ENCODE results near the gene ABCG1. TPM values are rescaled to one million over a fixed set of nuclear protein-coding genes. Genes with fewer than 3 reads are reported as not detected.

The ABCG1 gene
- total RNA-seq, 1 donor from 2014 or later, result not detected

DNA sequence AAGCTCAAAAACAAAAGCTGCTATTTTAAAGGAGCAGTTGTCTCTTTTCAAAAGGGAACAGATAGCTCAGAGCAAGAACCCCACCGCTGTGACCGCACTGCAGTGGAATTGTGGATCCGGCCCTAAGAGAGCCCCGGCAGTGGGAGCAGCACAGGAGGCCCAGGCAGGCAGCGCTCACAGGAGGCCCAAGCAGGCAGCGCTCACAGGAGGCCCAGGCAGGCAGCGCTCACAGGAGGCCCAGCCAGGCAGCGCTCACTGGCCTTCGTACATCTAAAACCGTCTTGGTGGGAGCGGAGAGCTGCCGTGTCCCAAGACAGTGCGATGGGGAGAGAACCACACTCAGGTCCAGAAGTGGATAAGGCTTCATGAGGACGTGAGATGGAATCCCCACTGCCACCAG is 92.2 kb downstream of the ABCG1 start:
- TF ChIP-seq, protein P1, sequence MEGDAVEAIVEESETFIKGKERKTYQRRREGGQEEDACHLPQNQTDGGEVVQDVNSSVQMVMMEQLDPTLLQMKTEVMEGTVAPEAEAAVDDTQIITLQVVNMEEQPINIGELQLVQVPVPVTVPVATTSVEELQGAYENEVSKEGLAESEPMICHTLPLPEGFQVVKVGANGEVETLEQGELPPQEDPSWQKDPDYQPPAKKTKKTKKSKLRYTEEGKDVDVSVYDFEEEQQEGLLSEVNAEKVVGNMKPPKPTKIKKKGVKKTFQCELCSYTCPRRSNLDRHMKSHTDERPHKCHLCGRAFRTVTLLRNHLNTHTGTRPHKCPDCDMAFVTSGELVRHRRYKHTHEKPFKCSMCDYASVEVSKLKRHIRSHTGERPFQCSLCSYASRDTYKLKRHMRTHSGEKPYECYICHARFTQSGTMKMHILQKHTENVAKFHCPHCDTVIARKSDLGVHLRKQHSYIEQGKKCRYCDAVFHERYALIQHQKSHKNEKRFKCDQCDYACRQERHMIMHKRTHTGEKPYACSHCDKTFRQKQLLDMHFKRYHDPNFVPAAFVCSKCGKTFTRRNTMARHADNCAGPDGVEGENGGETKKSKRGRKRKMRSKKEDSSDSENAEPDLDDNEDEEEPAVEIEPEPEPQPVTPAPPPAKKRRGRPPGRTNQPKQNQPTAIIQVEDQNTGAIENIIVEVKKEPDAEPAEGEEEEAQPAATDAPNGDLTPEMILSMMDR (conservative IDR thresholded peaks at IDR 0.05; ENCODE audit: low read depth, low read length), result no peak
- no peak overlapping the region for H3K4me3 ChIP-seq (ENCODE audit: low read depth, low read length)

DNA sequence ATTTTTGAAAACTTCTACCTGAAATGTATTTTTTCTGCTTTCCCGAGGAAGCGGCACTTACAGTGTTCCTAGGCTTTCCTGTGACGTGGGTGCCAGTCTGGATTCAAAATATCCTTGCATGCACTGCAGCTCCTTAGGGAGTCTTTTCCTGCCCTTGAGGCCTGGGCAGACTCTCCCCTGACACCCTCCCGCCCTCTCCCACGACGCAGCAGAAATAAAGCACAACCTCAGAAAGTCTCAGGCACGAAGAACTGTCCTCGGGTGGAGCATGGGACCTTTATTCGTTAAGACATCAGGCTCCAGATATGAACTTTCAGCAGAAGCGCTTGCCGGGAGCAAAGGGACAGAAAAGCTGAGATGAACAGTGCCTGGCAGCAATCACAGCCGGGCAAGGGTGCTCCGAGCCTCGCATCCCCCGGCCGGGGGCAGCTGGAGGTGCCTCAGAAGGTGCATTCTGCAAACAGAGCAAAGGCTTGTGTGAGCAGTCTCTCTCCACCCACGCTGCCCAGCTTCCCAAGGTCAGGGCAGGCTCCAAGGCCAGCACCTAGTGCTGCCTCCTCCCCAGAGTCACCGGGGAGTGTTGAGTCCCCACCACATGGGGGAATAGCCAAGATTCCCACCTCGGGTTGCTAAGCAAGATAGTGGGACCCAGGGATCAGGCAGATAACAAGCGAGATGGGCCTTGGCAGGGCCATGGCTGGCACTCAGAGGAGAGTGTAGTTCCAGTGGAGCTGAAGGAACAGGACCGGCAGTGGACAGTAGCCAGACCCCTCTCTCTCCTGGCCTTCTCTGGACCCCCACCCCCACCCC is 93.1 kb downstream of the ABCG1 start:
- TF ChIP-seq, protein P1 (conservative IDR thresholded peaks at IDR 0.05; ENCODE audit: low read depth, low read length), result no peak
- H3K4me3 ChIP-seq (ENCODE audit: low read depth, low read length), result no peak overlapping the region
- no peak for DNase-seq (ENCODE audit: low read depth)

More for the DNA sequence above, 92.2 kb downstream of the ABCG1 start:
- DNase-seq (ENCODE audit: low read depth), result no peak

DNA sequence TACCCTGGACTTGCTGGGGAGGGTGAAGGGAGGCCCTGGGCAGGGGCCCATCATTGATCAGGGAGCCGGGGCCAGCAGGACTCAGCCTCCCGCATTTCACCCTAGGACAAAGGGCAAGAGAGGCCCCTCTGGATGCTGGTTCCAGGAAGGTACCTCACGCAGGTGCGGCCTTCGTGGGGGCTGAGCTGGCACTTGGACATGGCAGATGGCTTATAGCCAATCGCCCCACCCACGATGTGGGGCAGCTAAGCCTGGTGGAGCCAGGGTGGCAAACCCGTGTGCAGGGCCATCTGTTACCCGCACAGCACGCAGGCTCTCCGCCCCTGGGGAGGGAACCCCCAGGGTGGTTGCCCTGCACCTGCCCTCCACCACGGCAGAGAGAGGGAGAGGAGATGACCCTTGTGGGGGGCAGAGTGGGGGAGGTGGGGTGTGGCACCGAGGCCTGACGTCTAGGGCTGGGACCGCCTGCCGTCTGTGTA is 93.7 kb downstream of the ABCG1 start:
- DNase-seq (ENCODE audit: low read depth), result no peak
- H3K4me3 ChIP-seq (ENCODE audit: low read depth, low read length), result no peak overlapping the region
- TF ChIP-seq, protein P1 (conservative IDR thresholded peaks at IDR 0.05; ENCODE audit: low read depth, low read length), result no peak

GRCh38 chr21:42313501-42313969 is 94.6 kb downstream of the ABCG1 start:
- no peak overlapping the region for H3K4me3 ChIP-seq (ENCODE audit: low read depth, low read length)
- TF ChIP-seq, protein P1 (conservative IDR thresholded peaks at IDR 0.05; ENCODE audit: low read depth, low read length), result no peak
- DNase-seq (ENCODE audit: low read depth), result no peak

DNA sequence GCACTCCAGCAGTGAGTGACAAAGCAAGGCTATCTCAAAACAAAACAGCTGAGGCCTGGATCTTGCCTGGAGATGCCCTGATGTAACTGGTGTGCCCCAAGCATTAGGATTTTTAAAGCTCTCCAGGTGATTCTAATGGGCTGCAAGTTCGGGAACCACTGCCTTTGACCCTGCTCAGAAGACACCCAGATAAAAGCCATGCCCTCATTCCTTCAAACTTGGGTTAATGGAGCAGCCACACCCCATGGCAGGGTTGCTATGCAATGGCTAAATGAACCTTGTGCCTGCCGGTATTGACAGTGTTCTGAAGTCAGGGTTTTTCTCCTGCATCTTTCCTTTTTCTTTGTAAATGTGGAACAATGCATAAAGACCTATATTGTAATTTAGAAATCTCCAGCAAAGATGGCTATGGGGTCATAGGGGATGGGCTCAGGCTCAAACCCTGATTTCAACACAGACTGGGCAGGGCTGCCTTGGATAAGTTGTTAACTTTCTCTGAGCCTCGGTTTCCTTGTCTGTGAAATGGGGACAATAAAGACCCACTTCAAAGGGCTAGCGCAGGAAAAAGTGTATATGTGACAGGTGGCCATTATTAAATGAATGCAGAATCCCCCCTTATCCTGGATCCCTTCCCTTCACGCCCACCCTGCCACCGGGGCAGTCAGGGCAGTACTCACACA is 95.8 kb downstream of the ABCG1 start:
- TF ChIP-seq, protein P1 (conservative IDR thresholded peaks at IDR 0.05; ENCODE audit: low read depth, low read length), result no peak
- DNase-seq (ENCODE audit: low read depth), result no peak
- H3K4me3 ChIP-seq (ENCODE audit: low read depth, low read length), result no peak overlapping the region

DNA sequence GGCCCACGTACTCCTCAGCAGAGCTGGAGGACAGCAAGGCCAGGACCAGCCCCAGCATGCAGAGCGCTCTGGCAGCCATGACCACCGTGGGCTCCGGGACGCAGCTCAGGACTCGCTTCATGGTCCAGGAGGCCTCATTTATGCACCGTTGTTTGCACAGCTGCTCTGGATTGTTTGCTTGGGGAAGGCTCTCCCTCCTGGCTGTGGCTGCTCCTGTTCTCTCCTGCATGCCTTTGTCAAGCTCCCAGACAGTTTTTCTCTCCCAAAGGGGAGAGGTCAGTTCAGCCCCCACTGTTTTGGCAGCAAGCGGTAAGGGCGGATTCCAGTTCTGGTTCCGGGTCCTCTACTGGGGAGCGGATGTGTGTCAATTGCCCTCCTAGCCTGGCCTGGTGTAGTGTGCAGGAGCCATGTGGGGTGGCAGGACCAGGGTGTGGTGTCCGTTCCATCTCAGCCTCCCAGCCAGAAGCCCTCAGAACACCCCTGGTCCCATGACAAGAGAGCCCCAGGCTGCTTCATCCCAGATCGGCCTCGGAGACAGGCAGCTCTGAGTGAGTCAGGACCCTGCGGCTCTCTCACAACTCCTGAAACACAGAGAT is 96.5 kb downstream of the ABCG1 start, which contains the start of gene TFF3:
TSS of gene TFF3 (minus strand) at position 114 of the 596 bp plus-strand sequence. CDS start at position 79, 35 bp downstream.
- no peak for DNase-seq (ENCODE audit: low read depth)
- no peak within 1 kb of the TSS for H3K4me3 ChIP-seq (ENCODE audit: low read depth, low read length)
- TF ChIP-seq, protein P1 (conservative IDR thresholded peaks at IDR 0.05; ENCODE audit: low read depth, low read length), result no peak

Data from epithelial cell of proximal tubule (primary cell).